DMS79 (cell line): ENCODE measurements around the gene ACAP1.
A peak's percentile ranks its signal among the peaks of the same experiment; 100 is the strongest.

Experiments
- DNase-seq: peaks from one replicate; lab custom pipeline; 2025; lab: John Stamatoyannopoulos, UW

Gene ACAP1

DNA sequence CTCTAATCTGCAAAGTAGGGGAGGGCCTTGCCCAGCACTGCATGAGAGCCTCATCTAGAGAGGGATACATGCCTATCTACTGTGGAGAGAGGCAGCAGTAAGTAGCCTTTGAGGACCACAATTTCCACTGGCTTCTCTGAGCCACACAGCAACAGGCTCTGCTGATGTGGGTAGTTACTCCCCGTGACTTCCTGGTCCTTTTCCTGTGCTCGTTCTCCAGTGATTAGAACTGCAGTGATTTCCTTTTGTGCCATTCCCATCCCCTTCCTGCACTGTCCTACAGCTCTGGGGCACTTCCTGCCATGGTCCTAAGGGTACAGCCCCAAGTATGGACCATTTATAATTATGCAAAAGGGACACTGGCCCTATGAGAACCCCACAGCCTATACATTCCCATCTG lies 55.0 kb downstream of the ACAP1 start:
- no peak for DNase-seq

DNA sequence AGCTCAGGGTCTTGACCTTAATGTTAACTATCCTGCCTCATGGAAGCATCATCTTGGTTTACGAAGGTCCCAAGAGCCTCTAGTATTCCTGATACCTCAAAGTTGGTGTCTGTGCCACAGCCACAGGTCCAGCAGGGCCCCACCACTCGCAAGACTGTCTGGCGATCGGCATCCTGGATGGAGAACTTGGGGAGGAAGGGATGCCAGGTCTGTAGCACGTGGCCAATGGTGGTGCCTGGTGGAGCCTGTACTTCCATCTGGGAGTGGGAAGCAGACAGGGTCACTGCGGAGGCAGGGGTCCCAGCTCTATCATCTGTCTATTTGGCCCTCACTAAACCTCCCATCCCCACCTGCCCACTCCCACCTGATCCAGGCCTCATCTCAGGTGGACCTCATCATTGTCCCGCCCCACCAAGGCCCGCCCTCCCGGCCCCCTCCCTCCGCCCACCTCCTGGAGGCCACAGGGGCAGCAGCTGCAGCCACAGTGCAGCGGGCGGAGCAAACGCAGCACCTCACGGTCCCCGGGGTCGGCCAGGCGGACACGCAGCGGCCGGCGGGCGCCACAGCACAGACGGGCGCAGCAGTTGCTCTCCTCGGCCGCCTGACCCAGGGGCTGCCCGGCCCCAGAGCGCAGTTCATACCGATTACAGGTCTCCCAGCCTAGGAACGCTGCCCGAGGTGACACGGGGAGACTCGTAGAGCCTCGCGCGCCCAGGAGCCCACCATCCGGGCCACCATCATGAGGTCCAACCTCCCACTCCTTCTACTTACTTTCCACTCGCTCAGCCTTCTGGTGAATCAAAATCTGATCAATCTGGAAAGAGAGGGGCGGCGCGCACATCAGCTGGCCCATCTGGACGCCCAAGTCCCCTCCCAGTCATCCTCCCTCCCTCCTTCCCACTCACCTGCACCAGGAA lies 56.6 kb downstream of the ACAP1 start:
- DNase-seq: no peak

DNA sequence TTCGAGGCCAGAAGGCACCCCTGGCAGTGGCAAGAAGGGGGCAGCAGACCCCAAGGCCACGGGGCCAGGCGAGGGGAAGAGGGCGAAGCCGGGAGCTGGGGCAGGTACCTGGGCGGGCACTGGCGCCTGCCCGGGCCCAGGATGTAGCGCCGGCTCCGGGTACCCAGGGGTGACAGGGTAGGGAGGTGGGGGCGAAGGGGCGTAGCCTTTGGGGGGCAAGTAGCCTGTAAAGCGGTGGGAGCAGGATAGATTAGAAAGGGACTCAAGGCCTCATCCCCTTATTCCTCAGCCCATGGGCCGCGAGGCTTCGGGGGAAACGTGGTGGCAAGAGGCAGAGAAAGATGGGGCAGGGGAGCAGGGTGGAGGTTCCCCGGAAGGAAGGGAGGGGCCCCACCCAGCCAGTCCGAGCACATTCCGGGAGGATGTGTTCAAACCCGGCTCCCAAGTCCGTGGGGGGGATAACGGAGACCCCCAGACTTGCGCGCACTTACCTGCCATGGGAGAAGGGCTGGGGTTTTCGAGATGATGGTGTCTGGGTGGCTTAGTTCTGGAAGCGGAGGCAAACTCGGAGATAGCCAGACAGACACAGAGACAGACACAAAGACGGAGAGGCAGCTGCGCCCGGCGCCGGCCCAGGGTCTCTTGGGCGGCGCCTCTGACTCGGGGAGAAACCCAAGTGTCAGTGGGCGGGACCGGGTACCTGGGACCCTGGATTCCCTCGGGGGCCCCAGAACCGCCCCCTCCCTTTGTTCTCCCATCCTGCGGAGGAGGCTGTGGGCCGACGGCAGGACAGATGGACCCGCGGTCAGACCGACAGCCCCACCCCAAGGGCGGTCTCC lies 57.5 kb downstream of the ACAP1 start:
- peak; percentile 70 for DNase-seq

- peak; percentile 75 for DNase-seq
These were observed 58.3 kb downstream of the ACAP1 start, which contains the start of gene PLSCR3 for GRCh38 chr17:7394452-7395191. Gene PLSCR3 (minus strand): TSS chr17:7394525. CDS start chr17:7394110, 415 bp downstream.

GRCh38 chr17:7396147-7396546 lies 59.8 kb downstream of the ACAP1 start:
- DNase-seq: no peak

DNA sequence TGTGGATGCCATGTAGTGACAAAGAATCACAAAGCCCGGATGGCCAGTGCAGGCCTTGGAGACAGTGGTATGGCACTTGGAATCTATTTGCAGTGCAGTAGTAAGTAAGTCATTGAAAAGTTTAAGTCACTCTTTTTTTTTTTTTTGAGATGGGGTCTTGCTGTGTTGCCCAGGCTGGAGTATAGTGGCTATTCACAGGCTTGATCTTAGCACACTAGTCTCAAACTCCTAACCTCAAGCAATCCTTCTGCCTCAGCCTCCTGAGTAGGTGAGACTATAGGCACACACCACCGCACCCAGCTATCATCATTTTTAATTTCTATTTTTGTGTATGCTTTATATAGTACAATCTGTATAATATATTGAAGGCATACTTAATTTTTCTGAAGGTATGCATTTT lies 62.3 kb downstream of the ACAP1 start:
- no peak for DNase-seq
